C4-2B (cell line): Measurements from ENCODE around the gene TRIM14.

Experiments
- CTCF ChIP-seq: fragments of 450-650 bp; conservative IDR thresholded peaks from 2 replicates; pipeline ENCODE4 v1.5.1; 2017; ENCODE audit warnings: mild to moderate bottlenecking
- ZFX ChIP-seq: fragments of 450-650 bp; IDR thresholded peaks from 2 replicates; pipeline ENCODE4 v1.6.1; 2017

- no peak for TF ChIP-seq CTCF
- no peak for TF ChIP-seq ZFX
Observed at GRCh38 chr9:98066235-98066634, 52.8 kb downstream of the TRIM14 start.
